MM.1S (cell line): ENCODE measurements around the gene TMEM45B.

Source experiments
- CTCF ChIP-seq: fragments of 300-600 bp; sonication (generic); IDR thresholded peaks from 2 replicates; pipeline ENCODE4 v1.5.1; 2016; ENCODE audit warnings: antibody characterized with exemption, low read length, mixed read lengths
- EZH2 ChIP-seq: fragments of 300-600 bp; sonication (generic); optimal IDR thresholded peaks from 2 replicates; pipeline ENCODE3; 2017; ENCODE audit warnings: low read depth, mild to moderate bottlenecking, antibody characterized with exemption, low read length, mixed read lengths
- EZH2phosphoT487 ChIP-seq: fragments of 300-600 bp; sonication (generic); IDR thresholded peaks from 2 replicates; pipeline ENCODE4 v1.6.1; 2018; ENCODE audit warnings: antibody characterized with exemption, low read length

- no peak for TF ChIP-seq EZH2
- no peak for TF ChIP-seq CTCF
- no peak for TF ChIP-seq EZH2phosphoT487
These were observed 47.8 kb upstream of the TMEM45B start for GRCh38 chr11:129767827-129768226.
